Esophagus squamous epithelium (tissue), 4 donors: Measurements from ENCODE around the gene APLF.

Source experiments
- CTCF ChIP-seq, 6 experiments: fragments of 450-650 bp in 4 of 6; fragments of 200-600 bp in 2 of 6; sonication (generic) in 2 of 6; IDR thresholded peaks; one replicate each; pipeline ENCODE4 v1.5.1; 2016 to 2019; ENCODE audit warnings: antibody characterized with exemption in 6 of 6, mild to moderate bottlenecking in 4 of 6, moderate library complexity in 4 of 6
- POLR2A ChIP-seq, 4 donors: fragments of 450-650 bp; IDR thresholded peaks; one replicate each; pipeline ENCODE4 v1.6.1; 2017; ENCODE audit warnings: antibody characterized with exemption in 4 of 4, mild to moderate bottlenecking in 4 of 4, moderate library complexity in 3 of 4

DNA sequence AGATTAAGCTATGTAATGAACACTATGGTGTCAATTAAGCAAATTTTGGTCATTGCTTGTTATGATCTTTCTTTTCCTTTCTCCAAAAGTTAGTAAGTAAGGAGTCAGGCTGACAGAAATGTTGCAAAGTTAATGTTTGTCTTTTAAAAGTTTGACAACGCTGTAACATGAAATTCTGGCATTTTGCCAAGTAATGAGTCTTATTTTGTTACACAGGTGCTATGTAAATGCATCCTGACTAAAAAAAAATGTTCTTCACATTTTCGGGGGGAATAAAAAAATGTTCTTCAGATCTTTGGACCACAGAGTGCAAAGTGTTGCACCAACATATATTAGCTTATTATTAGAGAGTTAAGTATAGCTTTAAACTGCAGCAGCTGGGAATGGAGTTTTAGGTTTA, 121.2 kb downstream of the APLF start:
- TF ChIP-seq CTCF (IDR thresholded peaks at IDR 0.05) (no peak), POLR2A (IDR thresholded peaks at IDR 0.05) (no peak)
